ENCODE data around the gene NDST3. TPM values are rescaled to one million over a fixed set of nuclear protein-coding genes. Genes with fewer than 3 reads are reported as not detected.
"Not testable (repeated sequence)": the region's sequence is repeated elsewhere in the genome, so short reads cannot be mapped to it uniquely, and the experiment has no call there.

NDST3 gene
- total RNA-seq, 3 donors from 2014 or later, result 0.09 to 0.26 (median 0.12) TPM

GRCh38 chr4:118265312-118266144 is 231.2 kb downstream of the NDST3 start:
- H3K4me3 ChIP-seq, result peak overlapping the region; percentile 32
- DNase-seq (peak; percentile 61 to 81 (median 67)), ATAC-seq (peak; percentile 93)
- no peaks in the 10 kb centered on the region for H3K9me3 ChIP-seq
- intact Hi-C loops (cut with DNase I, micrococcal nuclease), result no loop called here
- TF ChIP-seq, protein P1, sequence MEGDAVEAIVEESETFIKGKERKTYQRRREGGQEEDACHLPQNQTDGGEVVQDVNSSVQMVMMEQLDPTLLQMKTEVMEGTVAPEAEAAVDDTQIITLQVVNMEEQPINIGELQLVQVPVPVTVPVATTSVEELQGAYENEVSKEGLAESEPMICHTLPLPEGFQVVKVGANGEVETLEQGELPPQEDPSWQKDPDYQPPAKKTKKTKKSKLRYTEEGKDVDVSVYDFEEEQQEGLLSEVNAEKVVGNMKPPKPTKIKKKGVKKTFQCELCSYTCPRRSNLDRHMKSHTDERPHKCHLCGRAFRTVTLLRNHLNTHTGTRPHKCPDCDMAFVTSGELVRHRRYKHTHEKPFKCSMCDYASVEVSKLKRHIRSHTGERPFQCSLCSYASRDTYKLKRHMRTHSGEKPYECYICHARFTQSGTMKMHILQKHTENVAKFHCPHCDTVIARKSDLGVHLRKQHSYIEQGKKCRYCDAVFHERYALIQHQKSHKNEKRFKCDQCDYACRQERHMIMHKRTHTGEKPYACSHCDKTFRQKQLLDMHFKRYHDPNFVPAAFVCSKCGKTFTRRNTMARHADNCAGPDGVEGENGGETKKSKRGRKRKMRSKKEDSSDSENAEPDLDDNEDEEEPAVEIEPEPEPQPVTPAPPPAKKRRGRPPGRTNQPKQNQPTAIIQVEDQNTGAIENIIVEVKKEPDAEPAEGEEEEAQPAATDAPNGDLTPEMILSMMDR (IDR thresholded peaks at IDR 0.05), result no peak
- no peaks in the 10 kb centered on the region for H3K36me3 ChIP-seq (ENCODE audit: low read depth)
- no peaks in the 10 kb centered on the region for H3K4me1 ChIP-seq (ENCODE audit: low read depth)

GRCh38 chr4:118266145-118266496 is 231.8 kb downstream of the NDST3 start:
- intact Hi-C loops (cut with DNase I, micrococcal nuclease); H3K4me1 ChIP-seq (ENCODE audit: low read depth); DNase-seq; ATAC-seq; H3K9me3 ChIP-seq; H3K36me3 ChIP-seq (ENCODE audit: low read depth); H3K4me3 ChIP-seq: not testable (repeated sequence)

- TF ChIP-seq, protein P1 (IDR thresholded peaks at IDR 0.05), result no peak
- no peaks in the 10 kb centered on the region for H3K4me1 ChIP-seq (ENCODE audit: low read depth)
- DNase-seq, result no peak
- intact Hi-C loops (cut with DNase I, micrococcal nuclease), result no loop called here
- ATAC-seq, result no peak
- H3K36me3 ChIP-seq (ENCODE audit: low read depth), result no peaks in the 10 kb centered on the region
- H3K9me3 ChIP-seq, result no peaks in the 10 kb centered on the region
- no peak overlapping the region for H3K4me3 ChIP-seq
Observed at GRCh38 chr4:118268780-118269179, 234.5 kb downstream of the NDST3 start.

GRCh38 chr4:118270492-118270891 is 236.2 kb downstream of the NDST3 start:
- DNase-seq (peak in 1 of 3 donors; percentile 51), ATAC-seq (no peak)
- TF ChIP-seq, protein P1 (IDR thresholded peaks at IDR 0.05), result peak; percentile 17
- Histone ChIP-seq H3K9me3 (no peaks in the 10 kb centered on the region), H3K4me1 (ENCODE audit: low read depth) (no peaks in the 10 kb centered on the region), H3K36me3 (ENCODE audit: low read depth) (no peaks in the 10 kb centered on the region), H3K4me3 (no peak overlapping the region)
- intact Hi-C loops (cut with DNase I, micrococcal nuclease), result no loop called here

DNA sequence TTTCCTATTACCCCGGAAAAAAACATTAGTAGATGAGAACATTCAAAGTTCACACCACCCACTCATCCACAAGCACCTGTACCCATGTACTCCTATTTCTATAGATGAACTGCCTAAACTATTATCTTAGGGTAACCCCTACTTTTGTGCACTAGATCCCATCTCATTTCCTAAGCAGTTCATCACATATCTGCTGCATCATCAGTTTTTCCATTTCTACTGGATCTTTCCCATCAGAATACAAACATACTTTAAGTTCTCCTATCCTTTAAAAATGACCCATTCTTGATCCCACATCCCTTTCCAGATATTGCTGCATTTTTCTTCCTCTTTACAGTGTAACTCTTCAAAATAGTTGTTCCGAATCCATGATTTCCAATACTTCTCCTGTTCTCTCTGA is 237.5 kb downstream of the NDST3 start:
- ATAC-seq (no peak), DNase-seq (no peak)
- Histone ChIP-seq H3K36me3 (ENCODE audit: low read depth) (no peaks in the 10 kb centered on the region), H3K4me3 (no peak overlapping the region), H3K4me1 (ENCODE audit: low read depth) (peaks cover 5% of the 10 kb centered on the region), H3K9me3 (no peaks in the 10 kb centered on the region)
- TF ChIP-seq, protein P1 (IDR thresholded peaks at IDR 0.05), result no peak
- intact Hi-C loops (cut with DNase I, micrococcal nuclease), result no loop called here

DNA sequence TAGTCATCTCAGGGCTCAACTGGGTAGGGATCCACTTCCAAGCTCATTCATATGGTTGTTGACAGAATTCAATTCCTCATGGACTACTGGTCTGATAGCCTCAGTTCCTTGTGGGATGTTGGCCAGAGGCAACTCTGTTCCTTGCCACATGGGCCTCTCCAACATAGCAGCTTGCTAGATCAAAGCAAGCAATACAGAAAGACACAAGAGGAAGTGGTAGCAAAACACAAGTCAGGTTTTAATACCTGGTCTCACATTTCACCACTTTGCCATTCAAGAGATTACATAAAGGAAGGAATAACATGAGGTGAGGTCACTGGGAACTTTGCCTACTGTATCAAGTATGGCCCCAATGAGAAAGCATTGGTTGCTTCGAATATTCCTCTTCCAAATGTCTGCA is 239.4 kb downstream of the NDST3 start:
- Histone ChIP-seq H3K4me3 (no peak overlapping the region), H3K36me3 (ENCODE audit: low read depth) (no peaks in the 10 kb centered on the region), H3K9me3 (no peaks in the 10 kb centered on the region), H3K4me1 (ENCODE audit: low read depth) (peaks cover 8% of the 10 kb centered on the region)
- no peak for DNase-seq
- TF ChIP-seq, protein P1 (IDR thresholded peaks at IDR 0.05), result no peak
- no peak for ATAC-seq
- intact Hi-C loops (cut with DNase I, micrococcal nuclease), result no loop called here

All from mucosa of descending colon (tissue), 3 donors.